GM12878 (cell line): ENCODE data around the gene SUMF2. TPM values are rescaled to one million over a fixed set of nuclear protein-coding genes. Genes with fewer than 3 reads are reported as not detected.

Experiments
- ATAC-seq: fragments of 200-7000 bp; cut with Tn5 transposase; 3 replicates; pipeline ENCODE4 v1.9.1; 2020; ENCODE audit warnings: mild to moderate bottlenecking, moderate library complexity
- BruUV-seq: library from RNA; stranded (reverse); fragments of 400-500 nt; replicated peaks from 2 replicates; lab custom pipeline; 2021; lab: Mats Ljungman, UMichigan
- CTCF ChIA-PET: fragments of 300-600 bp; sonication (Branson Sonifier 250); formaldehyde crosslinking; extraction: SDS; loops from one replicate; lab custom pipeline; 2021; ENCODE audit warnings: inconsistent platforms; lab: Yijun Ruan, JAX
- POLR2A ChIA-PET: fragments of 350-600 bp; formaldehyde crosslinking; extraction: SDS; loops from one replicate; lab custom pipeline; 2021; ENCODE audit warnings: inconsistent platforms; lab: Charles Lee
- RAD21 ChIA-PET: fragments of 300-600 bp; sonication (Branson Sonifier 250); formaldehyde crosslinking; loops from one replicate; lab custom pipeline; 2023; ENCODE audit warnings: antibody characterized with exemption; ENCODE audit not compliant: unreplicated experiment; lab: Charles Lee
- SMC1A ChIA-PET: fragments of 300-600 bp; sonication (Branson Sonifier 250); formaldehyde crosslinking; loops from one replicate; lab custom pipeline; 2023; ENCODE audit not compliant: unreplicated experiment, uncharacterized antibody; lab: Charles Lee
- DNase-seq: peaks from one replicate; pipeline ENCODE4 v3.0.0-alpha.2; 2011; ENCODE audit warnings: low read depth, low spot score
- FAIRE-seq: peaks from 3 replicates; lab custom pipeline; 2011; peaks lifted over from hg19 to GRCh38; lab: Jason Lieb, UNC
- H2AFZ ChIP-seq: 2 replicates; pipeline ENCODE4 v1.6.0; 2011; ENCODE audit warnings: low read depth, low read length, control low read depth; ENCODE audit not compliant: control insufficient read depth
- H3K27ac ChIP-seq: 2 replicates; pipeline ENCODE4 v1.5.1; 2011; ENCODE audit warnings: control low read depth; ENCODE audit not compliant: control insufficient read depth, insufficient read depth
- H3K27me3 ChIP-seq, 2 experiments: replicated peaks in 1 of 2; 2 replicates each; pipeline versions ENCODE4 v1.6.0 to v1.6.1; 2011; ENCODE audit warnings: low read length in 1 of 2; ENCODE audit not compliant: control insufficient read depth in 2 of 2, insufficient read depth in 2 of 2
- H3K36me3 ChIP-seq, 2 experiments: 2 replicates each; pipeline ENCODE4 v1.5.1; 2011; ENCODE audit warnings: low read length in 1 of 2; ENCODE audit not compliant: control insufficient read depth in 2 of 2, insufficient read depth in 2 of 2
- H3K4me1 ChIP-seq: 2 replicates; pipeline ENCODE4 v1.6.1; 2011; ENCODE audit warnings: mild to moderate bottlenecking, low read length, moderate library complexity, mixed read lengths; ENCODE audit not compliant: control insufficient read depth, insufficient read depth
- H3K4me2 ChIP-seq: 2 replicates; pipeline ENCODE4 v1.6.0; 2011; ENCODE audit warnings: control low read depth; ENCODE audit not compliant: control insufficient read depth, insufficient read depth
- H3K4me3 ChIP-seq: fragments of 200-600 bp; sonication (generic); 2 replicates; pipeline ENCODE4 v1.5.1; 2016
- H3K79me2 ChIP-seq: 2 replicates; pipeline ENCODE4 v1.6.0; 2011; ENCODE audit warnings: low read length; ENCODE audit not compliant: control insufficient read depth, insufficient read depth
- H3K9ac ChIP-seq: 2 replicates; pipeline ENCODE4 v1.8.0; 2011; ENCODE audit warnings: low read length, control low read depth, mixed read lengths; ENCODE audit not compliant: control insufficient read depth, insufficient read depth
- H3K9me3 ChIP-seq: replicated peaks from 3 replicates; pipeline ENCODE4 v1.5.1; 2011; ENCODE audit warnings: mild to moderate bottlenecking, low read length; ENCODE audit not compliant: control insufficient read depth, insufficient read depth
- H4K20me1 ChIP-seq: 2 replicates; pipeline ENCODE4 v1.6.0; 2011; ENCODE audit not compliant: control insufficient read depth, insufficient read depth
- ATF7 ChIP-seq: fragments of 450-650 bp; IDR thresholded peaks from 2 replicates; pipeline ENCODE4 v1.6.1; 2016; ENCODE audit warnings: low read depth, mild to moderate bottlenecking
- BCL11A ChIP-seq: IDR thresholded peaks from 2 replicates; pipeline ENCODE4 v1.6.1; 2011; ENCODE audit warnings: low read depth, low read length
- CREB1 ChIP-seq: IDR thresholded peaks from 2 replicates; pipeline ENCODE4 v1.6.1; 2012; ENCODE audit warnings: low read depth, mild to moderate bottlenecking, inconsistent platforms
- EED ChIP-seq: sonication (generic); IDR thresholded peaks from 2 replicates; pipeline ENCODE4 v1.6.1; 2016; ENCODE audit warnings: antibody characterized with exemption, low read depth
- EP300 ChIP-seq, 2 experiments: fragments of 150-350 bp in 1 of 2; IDR thresholded peaks; 2 replicates each; pipeline ENCODE4 v1.6.1; 2011 to 2012; ENCODE audit warnings: low read depth in 2 of 2, low read length in 2 of 2, borderline replicate concordance in 1 of 2, improper control_type of control experiment in 1 of 2, inconsistent platforms in 1 of 2; ENCODE audit not compliant: control insufficient read depth in 1 of 2
- JUNB ChIP-seq: IDR thresholded peaks from 2 replicates; pipeline ENCODE4 v1.6.1; 2016; ENCODE audit warnings: antibody characterized with exemption, mild to moderate bottlenecking
- JUND ChIP-seq: IDR thresholded peaks from 2 replicates; pipeline ENCODE4 v1.6.1; 2012; ENCODE audit warnings: low read depth, mild to moderate bottlenecking, low read length, improper control_type of control experiment, moderate library complexity
- LARP7 ChIP-seq: fragments of 450-650 bp; IDR thresholded peaks from 2 replicates; pipeline ENCODE4 v1.6.1; 2017; ENCODE audit warnings: mild to moderate bottlenecking
- POLR2A ChIP-seq: IDR thresholded peaks from 2 replicates; pipeline ENCODE4 v1.6.1; 2011; ENCODE audit warnings: low read depth, mild to moderate bottlenecking, low read length
- POU2F2 ChIP-seq: IDR thresholded peaks from 3 replicates; pipeline ENCODE4 v1.6.1; 2011; ENCODE audit warnings: low read depth, mild to moderate bottlenecking, low read length, borderline replicate concordance
- RAD51 ChIP-seq: fragments of 450-650 bp; IDR thresholded peaks from 2 replicates; pipeline ENCODE4 v1.6.1; 2016; ENCODE audit warnings: moderate library complexity, mild to moderate bottlenecking, inconsistent platforms
- RB1 ChIP-seq: fragments of 450-650 bp; formaldehyde crosslinking; IDR thresholded peaks from 2 replicates; pipeline ENCODE4 v1.6.1; 2017; ENCODE audit warnings: mild to moderate bottlenecking, borderline replicate concordance
- RELA ChIP-seq: fragments of 450-650 bp; IDR thresholded peaks from 2 replicates; pipeline ENCODE4 v1.8.0; 2014; ENCODE audit warnings: borderline replicate concordance; ENCODE audit not compliant: partially characterized antibody
- RUNX3 ChIP-seq: IDR thresholded peaks from 2 replicates; pipeline ENCODE4 v1.6.1; 2012; ENCODE audit warnings: low read length, inconsistent platforms
- SIX5 ChIP-seq: IDR thresholded peaks from 2 replicates; pipeline ENCODE4 v1.6.1; 2011; ENCODE audit warnings: mild to moderate bottlenecking, low read depth, low read length, moderate library complexity; ENCODE audit not compliant: severe bottlenecking
- SP1 ChIP-seq: IDR thresholded peaks from one replicate; pipeline ENCODE4 v1.6.1; 2011; ENCODE audit warnings: low read depth, low read length
- SPI1 ChIP-seq: IDR thresholded peaks from 2 replicates; pipeline ENCODE4 v1.6.1; 2011; ENCODE audit warnings: low read depth, mild to moderate bottlenecking, low read length, moderate library complexity, borderline replicate concordance; ENCODE audit not compliant: insufficient read depth
- TARDBP ChIP-seq: IDR thresholded peaks from 2 replicates; pipeline ENCODE4 v1.6.1; 2016; ENCODE audit warnings: borderline replicate concordance
- TCF3 ChIP-seq: IDR thresholded peaks from 2 replicates; pipeline ENCODE4 v1.6.1; 2012; ENCODE audit warnings: low read depth, mild to moderate bottlenecking, low read length, borderline replicate concordance; ENCODE audit not compliant: insufficient read depth
- YBX1 ChIP-seq: fragments of 450-650 bp; IDR thresholded peaks from 2 replicates; pipeline ENCODE4 v1.6.1; 2016; ENCODE audit warnings: antibody characterized with exemption
- ZNF622 ChIP-seq: fragments of 450-650 bp; IDR thresholded peaks from 2 replicates; pipeline ENCODE4 v1.6.1; 2017; ENCODE audit warnings: mild to moderate bottlenecking, inconsistent platforms
- WGBS: methylation state at CpG from one replicate; pipeline ENCODE4 v1.1.6; 2016; ENCODE audit warnings: low lambda C conversion rate; ENCODE audit not compliant: insufficient replicate concordance, insufficient coverage; ENCODE audit errors: missing lambda C conversion rate; 5-methylcytosine and 5-hydroxymethylcytosine counted together
- in situ Hi-C: fragments of 300-500 bp; cut with MboI; formaldehyde crosslinking; loops from 9 replicates; pipeline ENCODE4 v1.14.3; 2018; ENCODE audit warnings: mixed read lengths
- intact Hi-C: fragments of 100-400 bp; cut with micrococcal nuclease; formaldehyde crosslinking; loops from one replicate; pipeline ENCODE4 v1.14.2; 2022; ENCODE audit not compliant: unreplicated experiment
- polyA plus RNA-seq, 11 experiments: library from polyadenylated mRNA; depleted of rRNA in 4 of 11; unstranded in 6 of 11; stranded (reverse) in 5 of 11; fragments of >200 nt; fragmentation: Nextera tagmentation in 4 of 11; fragmentation: Illumina TruSeq in 1 of 11; extraction: Ambion mirVana in 4 of 11; extraction: Trizol in 1 of 11; gene quantifications; 1 replicate in 1 of 11; 2 replicates in 10 of 11; pipeline versions ENCODE4 v1.2.1 to v1.2.3, GENCODE V29; 2011 to 2016; ENCODE audit warnings: inconsistent platforms in 2 of 11, missing spikeins in 2 of 11, low read depth in 1 of 11
- total RNA-seq, 4 experiments: library from RNA; depleted of rRNA in 3 of 4; stranded (reverse); fragments of >200 nt in 3 of 4; fragmentation: Illumina TruSeq in 1 of 4; extraction: Trizol in 1 of 4; gene quantifications; 2 replicates each; pipeline versions ENCODE4 v1.2.1 to v1.2.3, GENCODE V29; 2013 to 2021
- TF ChIP-seq, protein P1 (sequence below): IDR thresholded peaks from 2 replicates; pipeline ENCODE4 v1.6.1; 2012; ENCODE audit warnings: low read depth, low read length, improper control_type of control experiment
- TF ChIP-seq, protein P2 (sequence below), 3 experiments: IDR thresholded peaks in 2 of 3; conservative IDR thresholded peaks in 1 of 3; 2 replicates each; pipeline ENCODE4 v1.5.1; 2011; ENCODE audit warnings: low read depth in 3 of 3, low read length in 3 of 3, mild to moderate bottlenecking in 3 of 3, control low read depth in 2 of 3, moderate library complexity in 2 of 3, inconsistent platforms in 1 of 3, mixed read lengths in 1 of 3; ENCODE audit not compliant: control insufficient read depth in 2 of 3, insufficient read depth in 1 of 3; ENCODE audit errors: extremely low read depth in 1 of 3

Gene SUMF2
- total and polyA plus RNA-seq, 10 of the 15 experiments (the other 5 are each of a cell fraction or from before 2014, with no cell fraction given) = 39.9 to 106 (median 71.7) TPM

DNA sequence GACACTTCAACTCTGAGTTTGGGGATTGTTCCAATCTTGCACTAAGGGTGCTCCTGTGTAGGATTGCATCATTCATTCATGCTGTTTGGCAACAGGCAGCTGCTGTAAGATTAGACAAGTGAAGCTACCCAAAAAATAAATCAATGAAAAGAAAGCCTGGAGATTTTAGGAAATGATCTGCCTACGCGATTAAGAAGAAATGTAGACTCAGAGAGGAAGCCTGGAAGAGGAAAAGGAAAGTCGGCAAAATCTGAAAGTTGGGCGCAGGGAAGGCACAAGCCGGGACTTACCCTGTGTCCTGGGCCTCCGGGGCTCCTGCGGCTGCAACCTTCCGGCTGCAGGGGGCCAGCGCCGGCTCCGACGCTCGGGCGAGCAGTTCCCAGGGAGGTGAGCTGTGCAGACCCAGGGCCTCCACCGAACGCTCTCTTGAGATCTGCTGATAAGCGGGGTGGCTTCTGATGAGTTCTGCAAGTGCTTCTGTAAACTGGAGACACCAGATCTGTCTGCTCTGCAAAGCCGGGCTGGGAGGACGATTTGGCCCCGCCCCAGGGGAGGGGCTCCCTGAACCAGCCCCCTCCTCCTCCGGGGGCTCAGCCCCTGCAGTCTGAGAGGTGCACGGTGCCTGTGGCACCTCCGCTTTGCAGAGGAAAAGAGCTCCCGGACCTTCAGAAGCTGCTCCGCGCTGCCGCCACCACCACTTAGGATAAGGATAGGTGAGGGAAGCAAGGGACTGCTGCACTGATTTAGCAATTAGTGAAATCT is 30.2 kb upstream of the SUMF2 start:
- Histone ChIP-seq H3K4me2 (peak overlapping the region; percentile 77), H3K4me1 (no peaks in the 10 kb centered on the region), H4K20me1 (no peaks in the 10 kb centered on the region), H3K4me3 (peak overlapping the region; percentile 68), H3K79me2 (no peaks in the 10 kb centered on the region; the same call in 1 of the 2 replicates), H3K27ac (peak overlapping the region; percentile 53), H3K9ac (peak overlapping the region; percentile 70), H3K27me3 (no peaks in the 10 kb centered on the region), H2AFZ (peak overlapping the region; percentile 64), H3K36me3 (0 out of 4 replicates have a peak, but pooled peaks cover 0 to 3% of the 10 kb centered on the region in 2 experiments), H3K9me3 (no peaks in the 10 kb centered on the region)
- ChIA-PET POLR2A (interaction anchor here (0.9 kb wide), 1 partner anchor 17 kb away, joined by 6 read pairs; the partner anchor contains the start of genes CCT6A and PSPH), RAD21 (interaction anchor here (0.6 kb wide), 1 partner anchor 18 kb away, joined by 3 read pairs; the partner anchor contains the start of genes CCT6A and PSPH), CTCF (interaction anchor here (0.7 to 1.6 kb wide), 3 partner anchors 7 to 40 kb away, joined by 3 to 5 read pairs (median 4); partner anchors contain the start of gene PSPH), SMC1A (interaction anchor here (1.3 to 1.4 kb wide), 3 partner anchors 13 to 39 kb away, joined by 4 read pairs; no protein-coding TSS in a partner anchor)
- in situ Hi-C loops = no loop called here
- peak; percentile 43 for DNase-seq
- peak; percentile 54 for FAIRE-seq
- no TSS peak for BruUV-seq
- peak; percentile 97 for ATAC-seq
- intact Hi-C loops = loop anchor here (2.0 kb wide), 2 partner anchors 17 to 31 kb away; partner anchors contain the start of genes CCT6A, PSPH and SUMF2
- under 1% methylated on average over 27 of the region's 27 CpGs for WGBS
- no peak for TF ChIP-seq BCL11A
- no peak for TF ChIP-seq POU2F2
- TF ChIP-seq, protein P1, sequence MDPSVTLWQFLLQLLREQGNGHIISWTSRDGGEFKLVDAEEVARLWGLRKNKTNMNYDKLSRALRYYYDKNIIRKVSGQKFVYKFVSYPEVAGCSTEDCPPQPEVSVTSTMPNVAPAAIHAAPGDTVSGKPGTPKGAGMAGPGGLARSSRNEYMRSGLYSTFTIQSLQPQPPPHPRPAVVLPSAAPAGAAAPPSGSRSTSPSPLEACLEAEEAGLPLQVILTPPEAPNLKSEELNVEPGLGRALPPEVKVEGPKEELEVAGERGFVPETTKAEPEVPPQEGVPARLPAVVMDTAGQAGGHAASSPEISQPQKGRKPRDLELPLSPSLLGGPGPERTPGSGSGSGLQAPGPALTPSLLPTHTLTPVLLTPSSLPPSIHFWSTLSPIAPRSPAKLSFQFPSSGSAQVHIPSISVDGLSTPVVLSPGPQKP = no peak
- no peak for TF ChIP-seq SPI1
- TF ChIP-seq ZNF622 = no peak
- no peak for TF ChIP-seq JUNB
- 0 out of 2 replicates have a peak, but pooled peaks have one; percentile 36 for TF ChIP-seq LARP7
- TF ChIP-seq EED = 0 out of 2 replicates have a peak, but pooled peaks have one; percentile 20
- no peak for TF ChIP-seq CREB1
- no peak for TF ChIP-seq RELA
- TF ChIP-seq, protein P2, sequence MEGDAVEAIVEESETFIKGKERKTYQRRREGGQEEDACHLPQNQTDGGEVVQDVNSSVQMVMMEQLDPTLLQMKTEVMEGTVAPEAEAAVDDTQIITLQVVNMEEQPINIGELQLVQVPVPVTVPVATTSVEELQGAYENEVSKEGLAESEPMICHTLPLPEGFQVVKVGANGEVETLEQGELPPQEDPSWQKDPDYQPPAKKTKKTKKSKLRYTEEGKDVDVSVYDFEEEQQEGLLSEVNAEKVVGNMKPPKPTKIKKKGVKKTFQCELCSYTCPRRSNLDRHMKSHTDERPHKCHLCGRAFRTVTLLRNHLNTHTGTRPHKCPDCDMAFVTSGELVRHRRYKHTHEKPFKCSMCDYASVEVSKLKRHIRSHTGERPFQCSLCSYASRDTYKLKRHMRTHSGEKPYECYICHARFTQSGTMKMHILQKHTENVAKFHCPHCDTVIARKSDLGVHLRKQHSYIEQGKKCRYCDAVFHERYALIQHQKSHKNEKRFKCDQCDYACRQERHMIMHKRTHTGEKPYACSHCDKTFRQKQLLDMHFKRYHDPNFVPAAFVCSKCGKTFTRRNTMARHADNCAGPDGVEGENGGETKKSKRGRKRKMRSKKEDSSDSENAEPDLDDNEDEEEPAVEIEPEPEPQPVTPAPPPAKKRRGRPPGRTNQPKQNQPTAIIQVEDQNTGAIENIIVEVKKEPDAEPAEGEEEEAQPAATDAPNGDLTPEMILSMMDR (IDR thresholded peaks at IDR 0.05 in 2 of 3, conservative IDR thresholded peaks at IDR 0.05 in 1 of 3; ENCODE audit: control insufficient read depth in 2 of 3, extremely low read depth in 1 of 3, insufficient read depth in 1 of 3, low read depth in 3 of 3, low read length in 3 of 3) = peak in 2 of 3 experiments; percentile 19 to 48; a peak in 2 of 6 replicates
- TF ChIP-seq RB1 = no peak
- no peak for TF ChIP-seq SP1
- TF ChIP-seq ATF7 = no peak
- no peak for TF ChIP-seq JUND
- 0 out of 2 replicates have a peak, but pooled peaks have one; percentile 49 for TF ChIP-seq RUNX3
- no peak for TF ChIP-seq SIX5
- TF ChIP-seq RAD51 = no peak
- no peak for TF ChIP-seq YBX1
- TF ChIP-seq EP300 (IDR thresholded peaks at IDR 0.05; ENCODE audit: borderline replicate concordance in 1 of 2, control insufficient read depth in 1 of 2, low read depth in 2 of 2, low read length in 2 of 2) = no peak
- TF ChIP-seq POLR2A = peak; percentile 69
- no peak for TF ChIP-seq TCF3
- TF ChIP-seq TARDBP = no peak
